HG03060 (cell line): ENCODE results near the gene SLC6A6.

Experiments
- ATAC-seq: cut with Tn5 transposase; IDR thresholded peaks from one replicate; pipeline ENCODE4 v1.9.1; 2021; ENCODE audit warnings: low read depth, moderate number of reproducible peaks; ENCODE audit not compliant: unreplicated experiment

Gene SLC6A6

DNA sequence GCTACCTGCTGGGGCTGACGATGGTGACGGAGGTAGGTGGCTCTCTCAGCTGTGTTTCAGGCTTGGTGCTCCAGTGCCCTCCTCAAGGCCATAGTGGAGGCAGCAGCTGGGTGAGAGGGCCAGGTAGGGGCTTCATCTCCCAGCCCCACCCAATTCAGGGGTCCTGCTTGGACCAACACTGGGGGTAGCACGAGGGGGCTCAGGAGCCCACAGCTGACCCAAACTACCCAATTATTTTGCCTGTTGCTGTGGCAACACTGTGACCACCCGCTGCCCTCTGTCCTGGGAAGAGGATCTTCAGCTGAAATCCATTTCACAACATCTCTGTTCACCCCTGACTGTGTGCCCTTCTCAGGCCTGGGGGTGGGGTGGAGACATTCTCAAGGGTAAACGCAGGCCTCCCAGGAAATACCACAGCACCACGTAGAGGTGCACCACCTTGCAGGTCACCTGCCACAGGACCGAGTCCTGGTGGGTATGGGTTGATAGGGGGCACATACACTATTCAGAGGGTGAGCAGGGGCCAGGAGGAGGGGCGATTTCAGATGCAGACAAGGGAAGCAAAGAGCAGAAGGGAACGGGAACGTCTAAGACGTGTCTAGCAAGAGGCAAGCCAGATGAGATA, 75.0 kb downstream of the SLC6A6 start:
- ATAC-seq, result no peak

DNA sequence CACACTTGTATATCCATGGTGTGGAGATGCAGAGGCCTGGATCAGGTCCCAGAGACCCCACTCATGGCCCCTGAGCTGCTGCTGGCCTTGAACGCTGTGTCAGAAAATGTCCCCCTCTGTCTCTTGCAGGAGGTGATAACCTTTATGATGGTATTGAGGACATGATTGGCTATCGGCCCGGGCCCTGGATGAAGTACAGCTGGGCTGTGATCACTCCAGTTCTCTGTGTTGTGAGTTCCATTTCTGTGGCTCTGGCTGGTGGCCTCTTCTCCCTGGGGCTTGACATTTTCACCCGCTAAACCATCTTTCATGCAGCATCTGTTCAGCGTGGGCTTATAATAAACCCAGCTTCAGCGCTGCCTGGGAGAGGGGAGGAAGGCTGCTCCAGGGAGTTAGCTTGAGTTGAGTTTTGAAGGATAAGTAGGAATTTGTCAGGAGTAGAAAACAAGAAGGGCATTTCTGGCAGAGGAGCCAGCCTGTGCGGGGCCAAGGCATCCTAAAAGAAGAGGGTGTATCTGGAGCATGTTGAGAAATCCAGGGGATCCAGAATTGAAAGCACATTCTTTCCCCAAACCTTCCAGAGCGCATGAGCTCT, 76.6 kb downstream of the SLC6A6 start:
- no peak for ATAC-seq

DNA sequence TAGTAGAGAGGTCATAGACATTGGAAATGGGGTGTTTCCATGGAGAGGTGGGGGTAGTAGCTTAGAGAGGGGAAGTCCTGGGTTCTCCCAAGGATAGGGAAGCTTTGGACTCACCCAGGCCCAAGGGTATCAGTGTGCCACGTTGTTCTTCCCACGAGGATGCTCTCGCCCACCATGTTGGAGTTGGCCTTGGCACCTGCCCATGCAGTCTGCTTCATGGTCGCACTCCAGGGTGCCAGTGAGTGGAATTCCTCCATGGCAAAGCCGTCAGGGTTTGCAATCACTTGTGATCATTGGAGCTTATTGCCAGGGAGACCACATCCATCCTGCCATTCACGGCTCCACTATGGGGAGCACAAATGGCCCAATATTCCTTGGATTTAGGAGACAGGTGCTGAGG, 77.2 kb downstream of the SLC6A6 start:
- no peak for ATAC-seq

DNA sequence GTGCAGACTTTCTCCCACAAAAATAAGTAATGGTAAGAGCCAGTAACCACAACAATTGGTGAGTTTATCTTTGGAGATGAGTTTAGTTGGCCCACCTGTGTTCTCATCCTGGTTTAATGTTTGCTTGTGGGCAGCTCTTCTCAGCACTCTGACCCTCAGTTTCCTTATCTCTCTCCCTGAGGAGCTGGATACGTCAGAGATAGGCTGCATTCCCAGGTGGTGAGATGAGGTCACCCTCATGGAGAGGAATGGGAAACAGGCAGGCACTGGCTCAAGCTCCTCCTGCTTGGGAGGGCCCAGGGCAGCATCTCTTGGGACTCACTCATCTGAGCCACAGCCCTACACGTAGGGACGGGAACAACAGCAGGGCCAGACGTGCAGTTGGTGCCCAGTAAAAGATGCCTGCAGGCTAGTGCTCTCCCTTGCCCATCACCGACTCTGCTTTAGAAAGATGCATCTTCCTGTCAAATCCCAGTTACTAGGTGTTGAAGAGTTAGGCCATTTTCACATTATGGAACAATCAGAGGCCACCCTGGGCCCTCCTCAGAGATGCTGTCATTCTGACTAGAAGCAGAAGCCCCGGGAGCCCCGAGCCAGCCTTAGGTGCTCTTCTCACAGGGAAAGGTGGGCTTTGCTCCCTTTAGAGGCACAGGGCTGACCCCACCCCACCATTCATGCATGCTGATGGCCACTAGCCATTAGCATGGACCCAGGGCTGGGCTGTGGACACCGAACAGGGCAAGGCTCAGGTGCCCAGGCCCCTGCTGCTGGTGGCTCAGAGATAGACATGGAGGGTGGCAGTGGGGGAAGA, 78.0 kb downstream of the SLC6A6 start:
- ATAC-seq, result no peak

DNA sequence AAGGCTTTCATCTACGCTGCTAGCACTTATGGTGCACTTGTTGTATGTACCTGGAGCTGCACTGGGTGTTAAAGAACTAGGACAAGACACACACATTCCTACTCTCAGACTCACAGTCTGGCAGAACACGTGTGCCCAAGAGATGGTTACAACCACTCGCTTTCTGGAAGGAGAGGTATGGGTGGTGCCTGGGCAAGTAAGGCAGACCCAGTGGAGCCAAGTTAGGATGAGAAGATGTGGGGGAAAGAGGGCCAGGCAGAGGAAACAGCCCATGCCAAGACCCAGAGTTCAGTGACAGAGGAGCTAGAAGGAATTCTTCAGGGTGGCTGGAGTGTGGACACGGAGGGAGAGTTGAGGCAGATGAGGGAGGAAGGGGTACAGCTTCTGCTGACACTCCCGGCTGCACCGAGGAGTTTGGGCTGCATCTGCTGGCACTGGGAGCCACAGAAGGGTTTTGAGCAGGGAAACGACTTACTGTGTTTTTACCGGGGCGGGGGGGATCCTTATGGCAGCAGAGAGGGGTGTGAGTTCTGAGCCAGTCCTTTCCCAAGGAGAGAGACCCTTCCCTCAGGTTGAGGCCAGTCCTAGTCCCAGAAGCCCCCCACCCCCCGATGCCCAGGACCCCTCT, 78.7 kb downstream of the SLC6A6 start:
- no peak for ATAC-seq

DNA sequence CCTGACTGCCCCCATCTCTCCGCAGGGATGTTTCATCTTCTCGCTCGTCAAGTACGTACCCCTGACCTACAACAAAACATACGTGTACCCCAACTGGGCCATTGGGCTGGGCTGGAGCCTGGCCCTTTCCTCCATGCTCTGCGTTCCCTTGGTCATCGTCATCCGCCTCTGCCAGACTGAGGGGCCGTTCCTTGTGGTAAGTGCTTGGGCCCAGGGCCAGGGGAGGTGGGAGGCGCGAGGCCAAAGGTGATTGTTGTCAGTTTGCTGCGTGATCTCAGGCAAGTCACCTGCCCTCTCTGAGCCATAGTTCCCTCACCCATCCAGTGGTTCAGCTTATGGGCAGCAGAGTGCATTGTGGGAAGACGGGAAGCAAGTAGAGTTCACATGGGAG, 79.2 kb downstream of the SLC6A6 start:
- no peak for ATAC-seq

DNA sequence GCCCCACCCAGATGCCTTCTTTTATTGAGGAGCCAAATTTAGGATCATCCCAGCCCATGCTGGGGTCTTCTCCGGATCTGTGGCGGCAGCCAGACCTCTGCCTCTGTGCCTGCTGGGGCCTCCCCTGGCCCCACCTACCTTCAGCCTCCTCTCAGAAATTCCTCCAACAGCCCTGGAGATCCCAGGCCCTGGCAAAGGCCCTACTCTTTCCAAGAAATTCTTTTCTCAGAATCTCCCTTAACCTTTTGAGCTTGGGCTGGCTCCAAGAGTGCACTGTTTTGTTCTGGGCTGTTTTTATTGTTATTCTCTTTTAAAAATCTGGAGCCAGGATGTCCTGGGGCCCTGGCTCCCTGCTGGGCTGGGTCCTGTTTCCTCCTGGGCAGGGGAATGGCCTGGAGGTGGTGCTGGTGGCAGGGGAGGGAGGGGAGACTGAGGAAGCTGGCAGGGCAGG, 79.9 kb downstream of the SLC6A6 start:
- no peak for ATAC-seq

DNA sequence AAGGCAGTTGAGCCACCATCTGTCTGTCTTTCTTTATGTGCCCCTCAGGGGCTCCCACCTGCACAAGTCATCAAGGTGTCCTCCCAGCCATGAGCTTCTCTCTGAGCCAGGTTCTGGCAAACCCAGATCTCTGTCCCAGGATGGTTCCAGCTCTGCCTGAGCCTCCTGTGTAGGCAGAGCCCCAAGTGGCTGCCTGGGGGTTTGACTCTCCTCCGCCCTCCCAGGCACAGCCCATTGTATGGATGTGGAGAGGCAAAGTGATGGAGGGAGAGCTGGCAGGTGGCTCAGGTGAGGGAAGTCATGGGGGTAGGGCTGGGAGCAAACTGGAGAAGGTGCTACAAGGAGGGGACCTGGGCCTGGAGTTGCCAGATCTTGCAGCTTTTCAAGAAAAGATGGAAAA, 80.9 kb downstream of the SLC6A6 start:
- ATAC-seq, result no peak

DNA sequence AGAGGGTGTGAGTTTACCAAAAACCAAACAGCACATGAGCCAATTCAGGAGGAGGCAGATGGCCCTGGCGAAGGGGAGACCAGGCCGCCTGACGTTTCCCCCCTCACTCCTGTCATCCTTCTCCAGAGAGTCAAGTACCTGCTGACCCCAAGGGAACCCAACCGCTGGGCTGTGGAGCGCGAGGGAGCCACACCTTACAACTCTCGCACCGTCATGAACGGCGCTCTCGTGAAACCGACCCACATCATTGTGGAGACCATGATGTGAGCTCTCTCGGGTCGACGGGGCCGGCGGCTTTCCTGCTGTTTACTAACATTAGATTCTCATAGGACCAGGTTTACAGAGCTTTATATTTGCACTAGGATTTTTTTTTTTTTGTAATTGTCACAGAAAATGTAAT, 82.3 kb downstream of the SLC6A6 start:
- no peak for ATAC-seq

DNA sequence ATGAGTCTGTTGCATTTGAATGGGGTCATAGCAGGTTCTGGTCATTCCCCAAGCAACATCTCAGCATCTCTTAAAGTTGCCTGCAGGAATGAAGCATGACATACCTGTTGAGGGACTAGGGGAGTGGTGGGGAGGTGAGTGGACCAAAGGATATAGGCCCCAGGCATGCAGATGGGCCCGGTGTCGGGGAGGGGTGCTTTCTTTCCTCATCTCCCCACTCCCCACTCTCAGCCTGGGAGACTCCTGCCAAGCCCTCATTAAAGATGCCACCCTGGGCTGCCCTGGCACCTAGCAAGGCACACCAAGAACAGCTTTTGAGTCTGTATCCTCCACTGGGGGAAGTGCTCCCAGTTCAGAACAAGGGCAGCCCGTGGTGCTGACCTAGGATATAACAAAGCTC, 83.6 kb downstream of the SLC6A6 start:
- ATAC-seq, result no peak

DNA sequence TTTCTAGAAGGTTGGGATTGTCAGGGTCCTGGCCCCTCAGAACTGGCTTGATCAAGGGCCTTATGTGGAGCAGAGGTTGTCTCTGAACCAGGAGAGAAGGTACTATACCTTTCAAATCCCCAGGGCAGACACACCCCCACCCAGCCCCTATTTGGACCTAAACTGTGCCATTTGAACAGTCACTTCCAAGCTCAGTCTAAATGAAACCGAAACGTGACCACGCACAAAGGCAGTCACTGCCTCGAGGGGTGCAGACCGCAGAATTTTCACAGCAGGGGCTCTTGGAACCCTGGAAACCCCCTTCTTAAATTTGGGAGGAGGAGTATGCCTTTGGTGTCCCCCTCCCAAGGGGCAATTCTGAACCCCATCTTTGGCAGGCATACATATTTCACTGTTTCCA, 84.1 kb downstream of the SLC6A6 start:
- ATAC-seq, result no peak

DNA sequence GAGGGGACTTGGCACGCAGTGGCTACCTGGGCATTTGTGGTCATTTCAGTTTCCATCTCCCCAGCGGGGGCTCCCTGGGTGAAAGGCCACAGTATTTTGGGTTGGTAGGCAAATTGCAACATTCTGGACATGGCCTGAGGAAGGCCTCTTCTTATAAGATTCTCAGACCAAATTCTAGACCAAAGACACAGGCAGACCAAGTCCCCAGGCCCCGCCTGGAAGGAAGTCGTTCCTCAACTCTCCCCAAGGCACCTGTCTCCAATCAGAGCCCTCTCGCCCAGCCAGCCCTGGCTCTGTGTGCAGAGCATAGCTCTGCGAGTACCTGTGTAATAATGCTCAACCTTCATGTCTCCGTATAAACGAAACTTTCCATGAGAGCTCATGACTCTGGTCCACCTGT, 84.7 kb downstream of the SLC6A6 start:
- ATAC-seq, result no peak

DNA sequence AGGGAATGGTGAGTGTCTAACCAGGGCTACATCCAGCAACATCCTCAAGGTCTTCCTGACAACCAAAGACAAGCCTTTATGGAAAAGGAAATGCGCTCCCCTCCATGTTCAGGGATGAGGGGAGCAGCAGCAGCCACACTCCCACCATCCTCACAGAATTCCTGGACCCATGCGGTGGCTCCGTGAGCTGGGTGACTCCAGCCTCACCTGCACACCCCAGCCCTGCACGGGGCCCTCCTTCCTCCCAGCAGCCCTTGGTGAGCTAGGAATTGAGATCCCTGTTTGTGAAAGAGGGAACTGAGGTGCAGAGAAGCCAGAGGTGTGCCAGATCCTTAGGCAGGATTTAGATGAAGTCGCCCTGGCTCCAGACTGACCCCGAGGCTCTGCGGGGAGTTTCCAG, 85.4 kb downstream of the SLC6A6 start:
- no peak for ATAC-seq

DNA sequence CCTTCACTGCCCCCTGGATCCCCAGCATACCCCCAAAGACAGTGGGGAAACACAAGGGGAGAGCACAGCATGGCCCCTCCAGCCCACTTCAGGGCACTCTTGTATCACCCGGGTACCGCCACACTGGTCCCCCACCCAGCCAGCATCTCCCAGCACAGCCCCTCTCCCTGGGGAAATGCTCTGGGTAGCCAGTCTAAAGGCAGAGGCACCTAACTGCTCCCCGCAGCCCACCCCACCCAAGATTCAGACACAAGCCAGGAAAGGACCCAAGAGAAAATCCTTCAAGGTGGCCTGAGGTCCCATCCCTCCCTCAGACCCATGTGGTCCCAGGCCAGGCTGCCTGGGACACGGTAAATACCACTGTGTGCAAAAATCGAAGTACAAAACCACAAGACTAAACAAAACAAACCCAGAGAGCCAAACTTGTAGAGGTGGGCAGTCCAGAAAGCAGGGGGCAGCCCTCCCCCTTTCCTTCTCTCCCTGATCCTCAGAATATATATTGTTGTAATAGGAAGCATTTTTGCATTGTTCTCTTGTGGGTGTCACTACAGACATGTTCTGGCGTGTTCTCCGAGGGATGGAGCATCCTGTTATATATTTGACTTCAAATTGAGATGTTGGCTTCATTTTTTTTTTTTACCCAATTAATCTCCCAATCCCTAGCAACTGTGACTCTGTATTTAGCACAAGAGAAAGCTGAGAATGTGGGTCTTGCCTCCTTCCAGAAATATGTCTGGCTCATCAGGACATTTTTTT, 86.1 kb downstream of the SLC6A6 start:
- ATAC-seq, result no peak

DNA sequence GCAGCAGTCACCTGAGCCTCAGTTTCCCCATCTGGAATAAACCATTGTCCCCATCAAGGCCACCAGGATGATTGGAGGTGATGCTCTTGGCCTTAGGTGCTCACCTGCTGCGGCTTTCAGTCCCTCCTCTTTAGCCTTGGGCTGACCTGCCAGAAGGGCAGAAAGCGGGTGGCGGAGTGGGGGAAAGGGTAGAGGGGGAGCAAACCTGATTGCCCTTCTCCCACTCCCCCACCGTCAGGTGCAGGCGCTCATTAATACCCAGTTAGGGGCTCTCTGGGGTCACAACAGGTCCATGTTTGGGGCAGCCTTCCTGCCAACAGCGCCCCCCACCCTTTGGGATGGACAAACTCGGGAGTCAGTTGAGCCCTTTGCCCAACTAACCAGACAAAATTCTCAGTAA, 87.2 kb downstream of the SLC6A6 start:
- no peak for ATAC-seq

DNA sequence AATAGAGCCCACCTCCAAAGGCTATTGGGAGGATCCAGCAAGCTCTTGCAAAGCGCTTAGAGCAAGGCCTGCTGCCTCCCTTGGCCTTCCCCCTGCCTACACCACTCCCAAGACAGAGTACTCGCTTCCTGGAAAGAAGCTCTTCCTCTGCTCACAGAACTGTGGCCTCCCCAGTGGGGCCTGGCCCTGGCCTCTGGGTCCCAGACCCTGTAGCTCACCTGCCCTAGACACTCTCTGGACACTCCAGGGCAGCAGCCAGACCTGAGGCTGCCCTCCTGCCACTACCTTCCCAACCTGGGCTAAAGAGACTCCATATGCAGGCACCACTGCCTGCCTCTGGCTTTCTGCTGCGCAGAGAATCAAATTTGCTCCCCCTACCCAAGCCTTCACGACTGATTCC, 87.8 kb downstream of the SLC6A6 start:
- no peak for ATAC-seq

DNA sequence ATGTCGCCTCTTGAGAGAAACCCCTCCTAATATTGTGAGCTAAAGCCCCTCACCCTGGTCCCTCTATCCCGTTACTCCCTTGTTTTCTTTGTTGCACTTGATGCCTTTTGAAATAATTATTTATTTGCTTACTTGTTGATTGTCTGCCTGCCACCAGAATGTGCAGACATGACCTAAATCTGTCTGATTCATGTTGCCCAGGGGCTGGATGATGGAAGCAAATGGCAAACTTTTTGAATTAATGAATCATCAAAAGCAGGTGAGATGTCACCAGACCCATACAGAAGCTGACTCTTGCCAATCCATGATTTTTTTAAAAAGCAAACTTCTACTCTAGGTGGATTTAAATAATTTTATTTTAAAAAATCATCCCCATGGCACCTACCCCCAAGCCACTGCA, 88.4 kb downstream of the SLC6A6 start:
- ATAC-seq, result no peak

DNA sequence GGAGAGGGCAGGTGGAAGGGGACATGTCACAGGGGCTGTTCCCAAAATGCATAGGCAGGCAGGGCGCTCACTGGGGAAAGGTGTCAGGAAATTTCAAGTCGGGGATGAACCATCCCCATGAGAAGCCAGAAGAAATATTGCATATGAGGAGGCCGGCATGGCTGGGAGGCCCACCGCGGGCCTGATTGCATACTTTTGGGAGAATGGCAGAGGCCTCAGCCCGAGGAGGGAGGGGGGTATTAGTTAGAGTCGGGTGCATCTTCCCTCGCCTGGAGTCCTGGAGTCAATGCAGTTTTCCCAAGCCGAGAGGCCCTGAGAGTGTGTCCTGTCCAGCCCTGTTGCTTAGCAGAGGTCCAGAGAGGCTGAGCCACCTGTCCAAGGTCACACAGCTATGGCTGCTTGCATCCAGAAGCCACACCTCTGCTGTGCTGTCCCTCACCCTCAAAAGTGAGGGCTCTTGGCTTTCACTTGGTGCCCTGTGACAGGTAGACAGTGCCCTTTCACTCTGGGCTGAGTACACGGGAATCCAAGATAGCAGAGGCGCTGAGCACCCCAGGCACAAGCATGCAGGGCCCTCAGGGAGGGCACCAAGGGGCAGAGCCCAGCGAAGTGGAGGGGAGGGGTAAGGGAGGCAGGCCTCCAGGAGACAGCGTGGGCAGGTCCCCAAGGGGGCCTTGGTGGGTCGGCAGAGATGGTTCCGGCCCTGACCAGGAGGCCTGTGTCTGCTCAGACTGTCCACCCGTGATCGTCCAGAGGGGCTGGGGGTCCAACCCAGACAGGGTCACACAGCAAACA, 89.2 kb downstream of the SLC6A6 start:
- no peak for ATAC-seq

DNA sequence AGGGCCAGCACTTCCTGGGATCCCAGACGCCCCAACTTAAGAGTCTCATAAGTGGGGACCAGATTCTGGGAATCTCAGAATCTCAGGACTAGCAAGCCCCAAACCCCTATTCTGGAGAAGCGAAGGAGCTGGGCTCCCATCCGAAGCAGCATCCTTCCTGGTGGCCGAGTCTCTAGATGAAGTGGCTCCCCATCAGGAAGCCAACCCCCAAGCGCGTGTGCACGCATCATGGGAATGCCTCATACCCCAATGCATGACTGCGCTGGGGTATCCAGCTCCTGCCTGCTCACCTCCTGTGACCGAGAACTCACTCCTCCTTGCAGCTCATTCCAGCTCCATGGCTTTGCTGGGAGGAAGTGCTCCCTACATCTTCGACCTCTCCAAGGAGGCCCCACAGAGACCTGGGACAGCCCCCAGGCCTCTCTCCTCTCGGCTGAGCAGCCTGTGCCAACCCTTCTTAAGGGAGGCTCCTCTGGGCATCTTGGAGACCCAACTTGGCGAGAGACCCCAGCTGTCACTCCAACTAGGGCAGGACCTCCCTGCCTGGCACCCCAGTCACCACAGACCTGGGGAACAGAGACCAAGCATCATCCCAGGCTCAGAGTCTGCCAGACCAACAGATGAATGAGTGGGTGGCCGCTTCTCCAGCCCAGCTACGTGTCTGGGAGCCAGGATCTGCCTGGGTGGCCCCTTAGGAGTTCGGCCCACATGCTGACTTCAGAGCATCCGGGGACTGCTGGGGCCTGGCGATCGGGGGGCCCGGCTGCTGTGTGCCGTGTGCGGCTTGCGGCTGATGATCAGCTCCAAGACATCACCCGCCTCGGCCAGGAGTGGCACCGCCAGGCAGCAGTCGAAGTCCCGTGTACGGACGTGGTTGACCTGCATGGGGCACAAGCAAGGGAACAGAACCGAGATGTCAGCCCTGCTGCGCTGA, 90.8 kb downstream of the SLC6A6 start:
- no peak for ATAC-seq
